MM.1S (cell line): ENCODE results near the gene CHD6.

ENCODE experiments used
- DNase-seq: peaks from one replicate; pipeline ENCODE4 v3.0.0-alpha.2; 2015
- H2AFZ ChIP-seq: fragments of 300-600 bp; sonication (generic); 2 replicates; pipeline ENCODE4 v1.6.0; 2016; ENCODE audit warnings: antibody characterized with exemption, low read length
- H3F3A ChIP-seq: fragments of 300-600 bp; sonication (generic); 2 replicates; pipeline ENCODE4 v1.6.1; 2016; ENCODE audit warnings: mild to moderate bottlenecking, antibody characterized with exemption, low read length, moderate library complexity, mixed read lengths; ENCODE audit not compliant: insufficient read depth
- H3K27ac ChIP-seq: fragments of 300-600 bp; sonication (generic); 2 replicates; pipeline ENCODE4 v1.5.1; 2016; ENCODE audit warnings: mild to moderate bottlenecking, low read length
- H3K27me3 ChIP-seq: fragments of 300-600 bp; sonication (generic); replicated peaks from 2 replicates; pipeline ENCODE4 v1.6.0; 2016; ENCODE audit warnings: low read length; ENCODE audit not compliant: insufficient read depth
- H3K36me3 ChIP-seq: fragments of 300-600 bp; sonication (generic); replicated peaks from 2 replicates; pipeline ENCODE4 v1.6.1; 2016; ENCODE audit warnings: mild to moderate bottlenecking, low read length, mixed read lengths; ENCODE audit not compliant: insufficient read depth
- H3K4me1 ChIP-seq: fragments of 300-600 bp; sonication (generic); 2 replicates; pipeline ENCODE4 v1.6.1; 2016; ENCODE audit warnings: low read length, mixed read lengths
- H3K4me2 ChIP-seq: fragments of 300-600 bp; sonication (generic); 2 replicates; pipeline ENCODE4 v1.6.0; 2016; ENCODE audit warnings: low read depth, low read length
- H3K4me3 ChIP-seq: fragments of 300-600 bp; sonication (generic); 2 replicates; pipeline ENCODE4 v1.5.1; 2016; ENCODE audit warnings: low read length, mixed read lengths
- H3K79me2 ChIP-seq: fragments of 300-600 bp; sonication (generic); 2 replicates; pipeline ENCODE4 v1.6.1; 2016; ENCODE audit warnings: mixed run types, low read length, mixed read lengths
- H3K9ac ChIP-seq: fragments of 300-600 bp; sonication (generic); 2 replicates; pipeline ENCODE4 v1.6.1; 2016; ENCODE audit warnings: low read length, mixed read lengths
- H3K9me2 ChIP-seq: fragments of 300-600 bp; sonication (generic); replicated peaks from 2 replicates; pipeline ENCODE4 v1.6.1; 2016; ENCODE audit warnings: mild to moderate bottlenecking, low read length, mixed read lengths; ENCODE audit not compliant: insufficient read depth
- H3K9me3 ChIP-seq: fragments of 300-600 bp; sonication (generic); replicated peaks from 2 replicates; pipeline ENCODE4 v1.6.1; 2016; ENCODE audit warnings: mild to moderate bottlenecking, low read length, mixed read lengths; ENCODE audit not compliant: insufficient read depth
- H4K20me1 ChIP-seq: fragments of 300-600 bp; sonication (generic); 2 replicates; pipeline ENCODE4 v1.6.1; 2016; ENCODE audit warnings: mild to moderate bottlenecking, low read length, moderate library complexity, mixed read lengths; ENCODE audit not compliant: insufficient read depth
- EZH2 ChIP-seq: fragments of 300-600 bp; sonication (generic); optimal IDR thresholded peaks from 2 replicates; pipeline ENCODE3; 2017; ENCODE audit warnings: low read depth, mild to moderate bottlenecking, antibody characterized with exemption, low read length, mixed read lengths
- EZH2phosphoT487 ChIP-seq: fragments of 300-600 bp; sonication (generic); IDR thresholded peaks from 2 replicates; pipeline ENCODE4 v1.6.1; 2018; ENCODE audit warnings: antibody characterized with exemption, low read length
- TF ChIP-seq, protein P1 (sequence below): fragments of 300-600 bp; sonication (generic); IDR thresholded peaks from 2 replicates; pipeline ENCODE4 v1.5.1; 2016; ENCODE audit warnings: antibody characterized with exemption, low read length, mixed read lengths

The CHD6 gene

GRCh38 chr20:41509316-41510200 lies 108.6 kb downstream of the CHD6 start:
- TF ChIP-seq, protein P1, sequence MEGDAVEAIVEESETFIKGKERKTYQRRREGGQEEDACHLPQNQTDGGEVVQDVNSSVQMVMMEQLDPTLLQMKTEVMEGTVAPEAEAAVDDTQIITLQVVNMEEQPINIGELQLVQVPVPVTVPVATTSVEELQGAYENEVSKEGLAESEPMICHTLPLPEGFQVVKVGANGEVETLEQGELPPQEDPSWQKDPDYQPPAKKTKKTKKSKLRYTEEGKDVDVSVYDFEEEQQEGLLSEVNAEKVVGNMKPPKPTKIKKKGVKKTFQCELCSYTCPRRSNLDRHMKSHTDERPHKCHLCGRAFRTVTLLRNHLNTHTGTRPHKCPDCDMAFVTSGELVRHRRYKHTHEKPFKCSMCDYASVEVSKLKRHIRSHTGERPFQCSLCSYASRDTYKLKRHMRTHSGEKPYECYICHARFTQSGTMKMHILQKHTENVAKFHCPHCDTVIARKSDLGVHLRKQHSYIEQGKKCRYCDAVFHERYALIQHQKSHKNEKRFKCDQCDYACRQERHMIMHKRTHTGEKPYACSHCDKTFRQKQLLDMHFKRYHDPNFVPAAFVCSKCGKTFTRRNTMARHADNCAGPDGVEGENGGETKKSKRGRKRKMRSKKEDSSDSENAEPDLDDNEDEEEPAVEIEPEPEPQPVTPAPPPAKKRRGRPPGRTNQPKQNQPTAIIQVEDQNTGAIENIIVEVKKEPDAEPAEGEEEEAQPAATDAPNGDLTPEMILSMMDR, result no peak
- TF ChIP-seq EZH2phosphoT487 (no peak), EZH2 (no peak)
- DNase-seq, result no peak
- H3K9ac ChIP-seq, result no peak overlapping the region
- H3K9me2 ChIP-seq, result no peaks in the 10 kb centered on the region
- H3K4me3 ChIP-seq, result no peak overlapping the region
- H3F3A ChIP-seq, result no peaks in the 10 kb centered on the region
- no peaks in the 10 kb centered on the region for H4K20me1 ChIP-seq
- no peak overlapping the region for H3K27ac ChIP-seq
- H2AFZ ChIP-seq, result no peak overlapping the region
- no peak overlapping the region for H3K4me2 ChIP-seq
- no peaks in the 10 kb centered on the region for H3K9me3 ChIP-seq
- no peaks in the 10 kb centered on the region for H3K4me1 ChIP-seq
- no peaks in the 10 kb centered on the region for H3K36me3 ChIP-seq
- no peaks in the 10 kb centered on the region for H3K79me2 ChIP-seq
- no peaks in the 10 kb centered on the region for H3K27me3 ChIP-seq

- no peaks in the 10 kb centered on the region for H4K20me1 ChIP-seq
- no peak overlapping the region for H3K9ac ChIP-seq
- no peaks in the 10 kb centered on the region for H3K9me3 ChIP-seq
- TF ChIP-seq EZH2phosphoT487 (no peak), EZH2 (no peak)
- TF ChIP-seq, protein P1, result no peak
- no peaks in the 10 kb centered on the region for H3K36me3 ChIP-seq
- H3K79me2 ChIP-seq, result no peaks in the 10 kb centered on the region
- no peak overlapping the region for H3K4me3 ChIP-seq
- DNase-seq, result no peak
- H3K4me1 ChIP-seq, result no peaks in the 10 kb centered on the region
- no peaks in the 10 kb centered on the region for H3F3A ChIP-seq
- no peak overlapping the region for H2AFZ ChIP-seq
- no peaks in the 10 kb centered on the region for H3K9me2 ChIP-seq
- no peak overlapping the region for H3K27ac ChIP-seq
- no peak overlapping the region for H3K4me2 ChIP-seq
- H3K27me3 ChIP-seq, result no peaks in the 10 kb centered on the region
Measured at GRCh38 chr20:41508335-41508734, 109.8 kb downstream of the CHD6 start.

DNA sequence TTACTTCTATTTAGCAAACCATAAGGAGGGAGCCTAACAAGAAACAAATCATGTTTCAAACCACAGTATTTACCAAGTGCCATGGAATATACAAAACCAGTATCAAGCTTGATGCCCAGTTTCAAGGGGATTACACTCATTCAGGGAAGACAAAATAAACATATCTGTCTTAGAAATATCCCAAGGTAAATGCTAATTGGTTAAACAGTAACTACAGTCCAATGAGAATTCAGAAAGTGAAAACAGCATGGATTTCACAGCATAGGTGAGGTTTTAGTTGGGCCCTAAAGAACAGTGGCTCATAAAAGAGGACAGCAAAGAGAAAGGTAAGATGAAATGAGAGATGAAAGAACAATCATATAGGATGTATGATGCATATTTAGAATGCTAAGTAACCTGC lies 110.3 kb downstream of the CHD6 start:
- no peaks in the 10 kb centered on the region for H3F3A ChIP-seq
- H3K27ac ChIP-seq, result no peak overlapping the region
- no peaks in the 10 kb centered on the region for H3K9me2 ChIP-seq
- no peak overlapping the region for H3K9ac ChIP-seq
- no peak overlapping the region for H3K4me2 ChIP-seq
- no peak for TF ChIP-seq EZH2
- TF ChIP-seq, protein P1, result no peak
- TF ChIP-seq EZH2phosphoT487, result no peak
- no peaks in the 10 kb centered on the region for H3K4me1 ChIP-seq
- no peak overlapping the region for H2AFZ ChIP-seq
- H3K4me3 ChIP-seq, result no peak overlapping the region
- H3K27me3 ChIP-seq, result no peaks in the 10 kb centered on the region
- no peak for DNase-seq
- no peaks in the 10 kb centered on the region for H3K9me3 ChIP-seq
- no peaks in the 10 kb centered on the region for H4K20me1 ChIP-seq
- no peaks in the 10 kb centered on the region for H3K36me3 ChIP-seq
- no peaks in the 10 kb centered on the region for H3K79me2 ChIP-seq
